NCI-H1092 (cell line): ENCODE results near the gene PAK4.
"Not testable (repeated sequence)": the region's sequence is repeated elsewhere in the genome, so short reads cannot be mapped to it uniquely, and the experiment has no call there.

Experiments used
- DNase-seq: peaks from one replicate; lab custom pipeline; 2025; lab: John Stamatoyannopoulos, UW

The PAK4 gene

GRCh38 chr19:39125554-39126311, at the start of gene PAK4:
TSS of gene PAK4 (plus strand) at chr19:39125786. CDS start at chr19:39169554, 43,768 bp downstream.
- DNase-seq: peak; percentile 94

GRCh38 chr19:39077323-39077722, 48.3 kb upstream of the PAK4 start:
- DNase-seq: no peak

- no peak for DNase-seq
Measured at GRCh38 chr19:39078436-39079200, 47.0 kb upstream of the PAK4 start.

GRCh38 chr19:39080431-39080830, 45.2 kb upstream of the PAK4 start:
- no peak for DNase-seq

- no peak for DNase-seq
Measured at GRCh38 chr19:39082167-39082566, 43.4 kb upstream of the PAK4 start.

GRCh38 chr19:39082745-39083598, 42.6 kb upstream of the PAK4 start:
- no peak for DNase-seq

- no peak for DNase-seq
Measured at GRCh38 chr19:39083599-39083982, 42.0 kb upstream of the PAK4 start.

GRCh38 chr19:39083983-39084731, 41.4 kb upstream of the PAK4 start, which contains the start of gene ACP7:
TSS of gene ACP7 (plus strand) at chr19:39084368. CDS start at chr19:39085270, 902 bp downstream.
- no peak for DNase-seq

- no peak for DNase-seq
Measured at GRCh38 chr19:39084732-39085080, 40.9 kb upstream of the PAK4 start.

- no peak for DNase-seq
Measured at GRCh38 chr19:39085392-39085791, 40.2 kb upstream of the PAK4 start.

- DNase-seq: no peak
Measured at GRCh38 chr19:39086386-39086785, 39.2 kb upstream of the PAK4 start.

- no peak for DNase-seq
Measured at GRCh38 chr19:39087907-39088686, 37.5 kb upstream of the PAK4 start.

GRCh38 chr19:39090016-39090415, 35.6 kb upstream of the PAK4 start:
- not testable (repeated sequence) for DNase-seq

GRCh38 chr19:39090881-39091280, 34.7 kb upstream of the PAK4 start:
- DNase-seq: no peak

GRCh38 chr19:39095799-39096540, 29.6 kb upstream of the PAK4 start:
- DNase-seq: not testable (repeated sequence)

- no peak for DNase-seq
Measured at GRCh38 chr19:39097299-39097698, 28.3 kb upstream of the PAK4 start.

- DNase-seq: no peak
Measured at GRCh38 chr19:39097721-39098120, 27.9 kb upstream of the PAK4 start.

GRCh38 chr19:39098365-39099269, 27.0 kb upstream of the PAK4 start:
- DNase-seq: no peak

GRCh38 chr19:39099341-39099740, 26.2 kb upstream of the PAK4 start:
- no peak for DNase-seq
